Kidney epithelial cell (primary cell): Measurements from ENCODE around the gene CLEC2L. TPM values are rescaled to one million over a fixed set of nuclear protein-coding genes. Genes with fewer than 3 reads are reported as not detected.

Experiments
- DNase-seq: peaks from one replicate; pipeline ENCODE4 v3.0.0-alpha.2; 2010; ENCODE audit warnings: low read depth
- H3K27me3 ChIP-seq: 2 replicates; pipeline ENCODE4 v1.6.0; 2011; ENCODE audit warnings: low read length; ENCODE audit not compliant: control insufficient read depth, insufficient read depth
- H3K36me3 ChIP-seq: 2 replicates; pipeline ENCODE4 v1.5.1; 2011; ENCODE audit warnings: low read length; ENCODE audit not compliant: control insufficient read depth, insufficient read depth
- H3K4me3 ChIP-seq: 2 replicates; pipeline ENCODE4 v1.5.1; 2011; ENCODE audit warnings: low read depth, mild to moderate bottlenecking, control low read depth, low read length
- total RNA-seq: library from RNA; depleted of rRNA; stranded (reverse); fragments of >200 nt; gene quantifications from 2 replicates; pipeline ENCODE4 v1.2.3, GENCODE V29; 2015
- TF ChIP-seq, protein P1 (sequence below): IDR thresholded peaks from 2 replicates; pipeline ENCODE4 v1.5.1; 2011; ENCODE audit warnings: mild to moderate bottlenecking, moderate library complexity, low read length, control low read depth, inconsistent platforms; ENCODE audit not compliant: insufficient read depth, poor library complexity, severe bottlenecking

The CLEC2L gene
- total RNA-seq, 1 donor from 2014 or later = not detected

DNA sequence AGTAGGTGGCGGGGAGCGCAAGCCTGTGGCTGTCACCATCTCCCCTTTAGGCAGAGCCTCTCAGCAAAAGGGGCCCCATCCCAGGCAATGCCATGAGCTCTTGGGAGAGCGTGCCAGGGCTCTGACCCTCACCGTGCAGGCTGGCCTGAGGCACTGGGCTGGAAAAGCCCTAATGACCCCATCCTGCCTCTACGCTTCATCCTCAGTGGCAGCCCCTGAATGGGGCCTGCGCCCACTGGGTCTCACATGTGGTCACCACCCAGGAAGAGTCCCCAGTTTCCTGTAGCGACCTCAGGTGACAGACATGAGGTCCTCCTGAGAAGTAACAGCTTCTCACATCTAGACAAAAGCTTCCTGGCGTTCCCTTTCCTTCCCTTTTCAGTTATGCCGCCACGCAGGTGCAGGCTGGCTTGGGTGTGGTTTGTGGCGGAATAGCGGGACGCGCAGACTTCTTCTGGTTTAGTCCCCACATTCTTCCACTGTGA is 59.2 kb downstream of the CLEC2L start:
- DNase-seq = no peak
- H3K4me3 ChIP-seq = no peak overlapping the region
- H3K36me3 ChIP-seq = peaks cover 4% of the 10 kb centered on the region
- no peaks in the 10 kb centered on the region for H3K27me3 ChIP-seq
- TF ChIP-seq, protein P1, sequence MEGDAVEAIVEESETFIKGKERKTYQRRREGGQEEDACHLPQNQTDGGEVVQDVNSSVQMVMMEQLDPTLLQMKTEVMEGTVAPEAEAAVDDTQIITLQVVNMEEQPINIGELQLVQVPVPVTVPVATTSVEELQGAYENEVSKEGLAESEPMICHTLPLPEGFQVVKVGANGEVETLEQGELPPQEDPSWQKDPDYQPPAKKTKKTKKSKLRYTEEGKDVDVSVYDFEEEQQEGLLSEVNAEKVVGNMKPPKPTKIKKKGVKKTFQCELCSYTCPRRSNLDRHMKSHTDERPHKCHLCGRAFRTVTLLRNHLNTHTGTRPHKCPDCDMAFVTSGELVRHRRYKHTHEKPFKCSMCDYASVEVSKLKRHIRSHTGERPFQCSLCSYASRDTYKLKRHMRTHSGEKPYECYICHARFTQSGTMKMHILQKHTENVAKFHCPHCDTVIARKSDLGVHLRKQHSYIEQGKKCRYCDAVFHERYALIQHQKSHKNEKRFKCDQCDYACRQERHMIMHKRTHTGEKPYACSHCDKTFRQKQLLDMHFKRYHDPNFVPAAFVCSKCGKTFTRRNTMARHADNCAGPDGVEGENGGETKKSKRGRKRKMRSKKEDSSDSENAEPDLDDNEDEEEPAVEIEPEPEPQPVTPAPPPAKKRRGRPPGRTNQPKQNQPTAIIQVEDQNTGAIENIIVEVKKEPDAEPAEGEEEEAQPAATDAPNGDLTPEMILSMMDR = no peak

DNA sequence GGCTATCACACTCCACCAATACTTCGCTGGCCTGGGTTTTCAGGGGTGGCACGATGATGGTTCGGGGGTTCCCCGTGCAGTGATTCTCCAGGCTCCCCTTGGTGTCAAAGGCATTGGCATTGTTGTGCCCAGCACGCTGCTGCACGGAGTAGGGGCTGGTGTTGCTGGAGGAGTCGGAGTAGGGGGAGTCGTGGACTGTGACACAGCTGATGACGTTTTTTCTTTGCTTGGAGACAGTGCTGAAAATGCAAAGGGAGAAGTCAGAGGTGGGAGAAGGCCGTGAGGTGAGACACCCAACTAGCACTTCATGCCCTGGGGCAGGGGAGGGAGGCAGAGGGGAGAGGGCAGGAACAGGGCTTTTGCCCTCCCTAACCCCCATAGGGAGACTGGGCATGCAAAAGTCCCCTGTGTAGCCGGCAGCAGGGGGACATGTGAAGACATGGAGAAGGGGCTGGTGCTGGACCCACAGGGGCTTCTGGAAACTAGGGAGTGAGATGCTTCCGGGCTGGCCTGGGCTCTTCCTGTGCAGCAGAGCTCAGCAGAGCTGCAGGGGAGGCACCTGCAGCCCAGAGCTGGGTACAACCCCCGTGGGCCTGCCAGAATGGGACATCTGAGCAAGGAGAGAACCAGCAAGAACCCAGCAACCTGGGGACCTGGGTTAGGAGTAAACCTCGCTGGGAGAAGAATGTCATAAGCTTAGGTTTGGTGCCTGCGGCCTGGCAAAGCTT is 60.5 kb downstream of the CLEC2L start:
- Histone ChIP-seq H3K36me3 (peaks cover 7% of the 10 kb centered on the region), H3K27me3 (no peaks in the 10 kb centered on the region)
- TF ChIP-seq, protein P1 = no peak

GRCh38 chr7:139585042-139585441 is 61.6 kb downstream of the CLEC2L start:
- peaks cover 9% of the 10 kb centered on the region for H3K36me3 ChIP-seq
- TF ChIP-seq, protein P1 = no peak
- no peak for DNase-seq
- H3K4me3 ChIP-seq = no peak overlapping the region
- no peaks in the 10 kb centered on the region for H3K27me3 ChIP-seq

More for the DNA sequence above, 60.5 kb downstream of the CLEC2L start:
- no peak for DNase-seq
- no peak overlapping the region for H3K4me3 ChIP-seq

DNA sequence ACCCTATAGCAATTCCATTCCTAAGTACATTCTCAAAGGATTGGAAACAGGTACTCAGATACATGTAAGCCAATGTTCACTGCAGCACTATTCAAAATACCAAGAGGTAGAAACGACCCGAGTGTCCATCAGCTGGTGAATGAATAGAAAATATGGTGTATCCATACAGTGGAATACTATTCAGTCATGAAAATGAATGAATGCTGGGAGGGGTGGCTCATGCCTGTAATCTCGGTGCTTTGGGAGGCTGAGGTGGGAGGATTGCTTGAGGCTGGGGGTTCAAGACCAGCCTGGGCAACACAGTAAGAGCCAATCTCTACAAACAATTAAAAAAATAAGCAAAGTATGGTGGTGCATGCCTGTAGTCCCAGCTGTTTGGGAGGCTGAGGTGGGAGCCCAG is 62.8 kb downstream of the CLEC2L start:
- TF ChIP-seq, protein P1 = no peak
- H3K27me3 ChIP-seq = no peaks in the 10 kb centered on the region
- peaks cover 9% of the 10 kb centered on the region for H3K36me3 ChIP-seq
- no peak for DNase-seq
- no peak overlapping the region for H3K4me3 ChIP-seq

DNA sequence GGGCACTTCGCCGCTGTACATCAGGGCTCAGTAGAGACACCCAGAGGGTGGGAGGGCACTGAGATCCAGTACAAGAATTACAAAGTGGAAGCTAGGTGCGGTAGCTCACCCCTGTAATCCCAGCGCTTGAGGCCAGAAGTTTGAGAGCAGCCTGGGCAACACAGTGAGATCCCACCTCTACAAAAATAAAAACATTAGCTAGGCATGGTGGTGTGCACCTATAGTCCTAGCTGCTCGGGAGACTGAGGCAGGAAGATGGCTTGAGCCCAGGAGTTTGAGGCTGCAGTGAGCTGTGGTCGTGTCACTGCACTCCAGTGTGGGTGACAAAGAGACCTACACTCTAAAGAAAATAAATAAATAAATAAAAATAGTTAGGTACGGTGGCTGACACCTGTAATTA is 64.0 kb downstream of the CLEC2L start:
- DNase-seq = no peak
- Histone ChIP-seq H3K36me3 (peaks cover 6% of the 10 kb centered on the region), H3K4me3 (no peak overlapping the region), H3K27me3 (no peaks in the 10 kb centered on the region)
- TF ChIP-seq, protein P1 = no peak

- H3K4me3 ChIP-seq = no peak overlapping the region
- DNase-seq = peak; percentile 53
- H3K27me3 ChIP-seq = no peaks in the 10 kb centered on the region
- peaks cover 5% of the 10 kb centered on the region for H3K36me3 ChIP-seq
- TF ChIP-seq, protein P1 = no peak
These were observed 65.1 kb downstream of the CLEC2L start for GRCh38 chr7:139588632-139589031.
